HFFc6 (cell line): ENCODE results near the gene SMPD3. TPM values are rescaled to one million over a fixed set of nuclear protein-coding genes. Genes with fewer than 3 reads are reported as not detected.
A peak's percentile ranks its signal among the peaks of the same experiment; 100 is the strongest.

Experiments
- DNase-seq: peaks from one replicate; pipeline ENCODE4 v3.0.0-alpha.2; 2018
- H3K27ac Mint-ChIP-seq: 2 replicates; pipeline ENCODE4 v1.8.0; 2020; ENCODE audit warnings: mild to moderate bottlenecking, mixed read lengths
- H3K27me3 Mint-ChIP-seq: 2 replicates; pipeline ENCODE4 v1.8.0; 2021; ENCODE audit warnings: mild to moderate bottlenecking, moderate library complexity, mixed read lengths; ENCODE audit not compliant: insufficient read depth
- H3K36me3 Mint-ChIP-seq: 2 replicates; pipeline ENCODE4 v1.8.0; 2021; ENCODE audit warnings: low read depth, mixed read lengths
- H3K4me1 Mint-ChIP-seq: 2 replicates; pipeline ENCODE4 v1.8.0; 2020; ENCODE audit warnings: low read depth, mixed read lengths
- H3K4me3 Mint-ChIP-seq: 2 replicates; pipeline ENCODE4 v1.8.0; 2020; ENCODE audit warnings: mild to moderate bottlenecking, moderate library complexity, mixed read lengths
- H3K9me3 Mint-ChIP-seq: 2 replicates; pipeline ENCODE4 v1.8.0; 2020; ENCODE audit warnings: mild to moderate bottlenecking, mixed read lengths
- total RNA-seq, 6 experiments: library from RNA; stranded (reverse); fragmentation: NEBNext Ultra II Directional; extraction: Animal tissue kit (Norgen Biotek cat#: 25700); gene quantifications; 2 replicates in 1 of 6; 3 replicates in 5 of 6; pipeline ENCODE4 v1.2.3, GENCODE V29; 2021
- TF ChIP-seq, protein P1 (sequence below): fragments of 200-600 bp; sonication (generic); IDR thresholded peaks from 2 replicates; pipeline ENCODE4 v1.5.0; 2021; ENCODE audit warnings: antibody characterized with exemption, mild to moderate bottlenecking

Gene SMPD3
- total RNA-seq, 6 experiments from 2014 or later, result 0.05 to 0.73 (median 0.30) TPM

DNA sequence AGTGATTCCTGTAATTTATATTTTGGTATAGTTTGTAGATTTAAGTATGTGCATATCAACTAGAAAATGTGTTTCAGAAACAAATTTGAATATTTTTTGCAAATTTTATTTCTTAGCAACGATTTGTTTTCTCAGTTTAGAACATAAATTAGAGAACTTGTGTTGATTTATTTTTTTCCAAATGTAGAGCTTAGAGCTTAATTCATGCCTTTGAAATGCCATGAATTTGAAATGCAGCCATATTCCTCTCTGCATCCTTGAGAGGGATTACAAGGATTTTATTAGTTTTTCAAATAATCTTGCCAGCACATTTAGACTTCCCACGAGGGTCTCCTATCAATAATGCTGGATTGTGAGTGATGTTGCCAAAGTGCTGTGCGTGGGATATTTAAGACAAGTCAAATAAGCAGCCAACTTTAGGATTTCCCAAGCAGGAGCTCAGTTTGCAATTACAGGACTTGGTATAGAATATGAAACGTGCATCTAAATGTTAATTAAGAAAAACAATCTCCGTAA lies 6.7 kb upstream of the SMPD3 start:
- Mint-ChIP-seq H3K9me3 (no peaks in the 10 kb centered on the region), H3K4me3 (no peak overlapping the region), H3K4me1 (peaks cover 7% of the 10 kb centered on the region; the same call in 1 of the 2 replicates), H3K27ac (no peak overlapping the region), H3K36me3 (0 out of 2 replicates have a peak, but pooled peaks cover 5% of the 10 kb centered on the region), H3K27me3 (no peaks in the 10 kb centered on the region; the same call in 1 of the 2 replicates)
- DNase-seq, result no peak
- TF ChIP-seq, protein P1, sequence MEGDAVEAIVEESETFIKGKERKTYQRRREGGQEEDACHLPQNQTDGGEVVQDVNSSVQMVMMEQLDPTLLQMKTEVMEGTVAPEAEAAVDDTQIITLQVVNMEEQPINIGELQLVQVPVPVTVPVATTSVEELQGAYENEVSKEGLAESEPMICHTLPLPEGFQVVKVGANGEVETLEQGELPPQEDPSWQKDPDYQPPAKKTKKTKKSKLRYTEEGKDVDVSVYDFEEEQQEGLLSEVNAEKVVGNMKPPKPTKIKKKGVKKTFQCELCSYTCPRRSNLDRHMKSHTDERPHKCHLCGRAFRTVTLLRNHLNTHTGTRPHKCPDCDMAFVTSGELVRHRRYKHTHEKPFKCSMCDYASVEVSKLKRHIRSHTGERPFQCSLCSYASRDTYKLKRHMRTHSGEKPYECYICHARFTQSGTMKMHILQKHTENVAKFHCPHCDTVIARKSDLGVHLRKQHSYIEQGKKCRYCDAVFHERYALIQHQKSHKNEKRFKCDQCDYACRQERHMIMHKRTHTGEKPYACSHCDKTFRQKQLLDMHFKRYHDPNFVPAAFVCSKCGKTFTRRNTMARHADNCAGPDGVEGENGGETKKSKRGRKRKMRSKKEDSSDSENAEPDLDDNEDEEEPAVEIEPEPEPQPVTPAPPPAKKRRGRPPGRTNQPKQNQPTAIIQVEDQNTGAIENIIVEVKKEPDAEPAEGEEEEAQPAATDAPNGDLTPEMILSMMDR, result no peak

DNA sequence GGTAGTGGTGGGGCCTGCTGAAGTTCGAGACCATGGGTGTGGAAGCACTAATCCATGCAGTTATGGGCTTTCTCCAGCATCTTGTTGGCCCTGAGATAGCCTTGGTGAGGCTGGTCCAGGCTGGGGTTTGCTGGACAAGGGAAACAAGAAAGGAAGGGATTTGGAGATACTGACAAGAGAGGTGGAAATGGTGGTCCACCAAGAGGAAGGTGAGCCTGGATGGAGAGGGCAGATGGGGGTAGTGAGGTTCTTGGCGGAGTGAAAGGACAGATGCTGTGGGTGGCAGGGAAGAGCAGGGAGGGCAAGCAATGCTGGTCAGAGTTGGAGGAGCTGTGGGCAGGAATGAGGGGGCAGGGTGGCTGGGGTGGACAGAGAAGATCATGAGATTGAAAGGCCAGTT lies 5.5 kb upstream of the SMPD3 start:
- H3K27me3 Mint-ChIP-seq, result no peaks in the 10 kb centered on the region
- 0 out of 2 replicates have a peak, but pooled peaks cover 5% of the 10 kb centered on the region for H3K36me3 Mint-ChIP-seq
- peaks cover 14% of the 10 kb centered on the region for H3K4me1 Mint-ChIP-seq
- TF ChIP-seq, protein P1, result no peak
- no peaks in the 10 kb centered on the region for H3K9me3 Mint-ChIP-seq
- no peak overlapping the region for H3K4me3 Mint-ChIP-seq
- no peak for DNase-seq
- no peak overlapping the region for H3K27ac Mint-ChIP-seq

DNA sequence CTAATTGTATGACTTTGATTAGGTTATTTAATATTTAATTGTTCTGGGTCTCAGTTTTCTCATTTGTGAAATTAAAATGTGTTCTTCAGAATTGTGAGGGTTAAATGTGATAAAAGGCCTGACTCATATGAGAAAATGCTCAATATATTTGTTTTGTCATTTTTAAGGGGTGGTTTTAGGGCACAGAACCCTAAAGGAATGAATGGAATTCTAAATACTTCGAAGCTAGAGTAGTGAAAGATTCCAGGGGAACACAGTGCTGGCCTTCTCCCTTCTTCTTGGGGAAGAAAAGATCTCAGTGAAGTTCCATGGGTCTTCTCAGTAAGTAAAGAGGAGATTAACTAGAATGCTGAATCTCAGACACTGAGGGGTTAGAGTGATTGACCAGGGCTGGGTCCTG lies 3.9 kb upstream of the SMPD3 start:
- Mint-ChIP-seq H3K4me3 (no peak overlapping the region), H3K27me3 (no peaks in the 10 kb centered on the region), H3K4me1 (peaks cover 20% of the 10 kb centered on the region), H3K36me3 (no peaks in the 10 kb centered on the region; the same call in 1 of the 2 replicates), H3K9me3 (peaks cover 3% of the 10 kb centered on the region; the same call in 1 of the 2 replicates), H3K27ac (no peak overlapping the region)
- TF ChIP-seq, protein P1, result no peak
- peak; percentile 57 for DNase-seq

DNA sequence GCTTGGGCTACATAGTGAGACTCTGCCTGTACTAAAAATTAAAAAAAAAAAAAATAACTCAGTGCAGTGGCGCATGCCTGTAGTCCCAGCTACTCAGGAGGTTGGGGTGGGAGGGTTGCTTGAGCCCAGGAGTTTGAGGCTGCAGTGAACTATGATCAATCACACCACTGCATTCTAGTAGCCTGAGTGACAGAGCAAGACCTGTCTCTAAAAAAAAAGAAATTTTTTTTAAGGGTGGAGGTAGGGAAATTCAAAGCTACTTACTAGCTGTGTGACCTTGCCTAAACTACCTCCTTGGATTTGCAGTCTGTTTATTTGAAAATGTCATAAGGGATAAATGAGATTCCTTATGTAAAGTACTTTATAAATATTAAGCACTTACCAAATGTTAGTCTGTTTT lies 3.4 kb upstream of the SMPD3 start:
- peak; percentile 7 for DNase-seq
- TF ChIP-seq, protein P1, result no peak
- peaks cover 3% of the 10 kb centered on the region; the same call in 1 of the 2 replicates for H3K9me3 Mint-ChIP-seq
- no peak overlapping the region; the same call in 1 of the 2 replicates for H3K4me3 Mint-ChIP-seq
- no peak overlapping the region for H3K27ac Mint-ChIP-seq
- no peaks in the 10 kb centered on the region for H3K27me3 Mint-ChIP-seq
- no peaks in the 10 kb centered on the region; the same call in 1 of the 2 replicates for H3K36me3 Mint-ChIP-seq
- peaks cover 20% of the 10 kb centered on the region for H3K4me1 Mint-ChIP-seq

DNA sequence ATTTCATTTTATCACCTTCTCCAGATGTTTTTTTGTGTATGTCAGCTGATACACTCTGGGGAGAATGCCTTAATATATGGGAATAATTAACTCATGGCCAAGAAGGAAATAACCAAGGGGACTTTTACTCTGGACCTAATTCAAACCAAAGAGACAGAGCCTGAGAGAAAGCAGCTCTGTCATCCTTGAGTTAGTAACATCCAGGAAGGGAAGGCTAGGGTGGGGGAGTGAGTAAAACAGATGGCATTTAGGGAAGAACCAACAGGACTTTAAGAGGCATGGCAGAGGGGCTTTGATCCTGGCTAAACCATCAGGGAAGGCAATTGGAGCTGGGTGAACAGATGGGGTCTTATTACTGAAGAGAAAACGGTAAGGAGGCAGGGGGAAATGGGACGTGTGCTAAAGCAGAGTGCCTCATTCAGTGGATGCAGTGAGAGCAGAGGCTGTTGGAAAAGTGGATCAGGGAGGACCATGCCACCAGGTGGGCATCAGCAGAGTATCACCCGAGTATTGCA lies 2.5 kb upstream of the SMPD3 start:
- TF ChIP-seq, protein P1, result no peak
- H3K4me3 Mint-ChIP-seq, result no peak overlapping the region; the same call in none of the 2 replicates
- H3K4me1 Mint-ChIP-seq, result peaks cover 16% of the 10 kb centered on the region
- DNase-seq, result peak; percentile 46
- no peaks in the 10 kb centered on the region; the same call in 1 of the 2 replicates for H3K36me3 Mint-ChIP-seq
- no peak overlapping the region; the same call in 1 of the 2 replicates for H3K27ac Mint-ChIP-seq
- peaks cover 4% of the 10 kb centered on the region; the same call in 1 of the 2 replicates for H3K27me3 Mint-ChIP-seq
- peaks cover 3% of the 10 kb centered on the region; the same call in 1 of the 2 replicates for H3K9me3 Mint-ChIP-seq
